ENCODE data around the gene CDK2.

Gene CDK2

DNA sequence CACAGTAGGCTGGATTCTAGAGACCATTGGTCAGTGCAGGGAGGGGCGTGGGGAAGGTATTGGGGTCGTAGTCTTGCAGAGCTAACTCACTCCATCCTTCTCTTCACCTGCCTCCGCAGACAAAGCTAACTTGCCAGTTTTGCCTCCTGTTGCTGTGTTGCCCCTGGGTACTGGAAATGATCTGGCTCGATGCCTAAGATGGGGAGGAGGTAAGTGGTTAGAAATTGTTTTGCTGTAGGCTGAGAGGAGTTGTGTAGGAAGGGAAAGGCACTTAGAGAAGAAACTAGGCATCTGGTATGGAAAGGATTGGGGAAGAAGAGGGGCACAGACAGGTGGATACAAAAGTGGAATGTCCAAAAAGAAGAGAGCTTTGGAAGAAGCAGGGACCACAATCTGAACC, 24.6 kb upstream of the CDK2 start:
- no peaks in the 10 kb centered on the region for H3K4me1 ChIP-seq (ENCODE audit: control insufficient read depth, low read depth, low read length)
- H3K36me3 ChIP-seq (ENCODE audit: control insufficient read depth, low read depth, low read length), result no peaks in the 10 kb centered on the region
- no peak overlapping the region for H3K27ac ChIP-seq (ENCODE audit: low read length)
- H3K27me3 ChIP-seq (ENCODE audit: control insufficient read depth, insufficient read depth, low read length), result no peaks in the 10 kb centered on the region
- H3K9me3 ChIP-seq (ENCODE audit: control insufficient read depth, low read depth, low read length), result no peaks in the 10 kb centered on the region
- H3K9ac ChIP-seq (ENCODE audit: low read length), result no peak overlapping the region
- H3K4me3 ChIP-seq (ENCODE audit: low read length), result no peak overlapping the region

DNA sequence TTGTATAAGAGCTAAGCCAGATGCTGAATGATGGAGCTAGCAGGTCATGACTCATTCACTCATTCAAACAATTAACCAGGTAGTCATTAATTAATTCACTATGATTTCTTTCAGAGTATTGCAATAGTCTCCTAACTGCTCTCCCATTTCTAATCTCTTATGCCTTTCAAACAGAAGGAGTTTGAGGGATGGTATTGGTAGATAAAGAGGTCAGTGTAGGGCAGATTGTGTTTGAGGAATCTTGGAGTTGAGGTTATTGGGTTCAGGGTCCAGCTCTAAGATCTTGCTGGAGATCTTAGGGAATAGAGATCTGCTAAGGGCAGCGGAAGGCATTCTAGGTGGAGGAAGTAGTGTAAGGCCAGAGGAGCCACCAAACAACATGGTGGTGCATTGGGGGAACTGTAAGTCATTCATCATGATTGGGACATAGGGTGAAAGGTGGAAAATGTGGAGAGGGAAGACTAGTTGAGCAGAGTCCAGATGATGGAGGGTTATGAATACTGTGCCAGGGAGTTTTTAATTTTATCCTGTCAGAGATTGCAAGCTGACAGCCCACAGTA, 24.0 kb upstream of the CDK2 start:
- Histone ChIP-seq H3K4me1 (ENCODE audit: control insufficient read depth, low read depth, low read length) (no peaks in the 10 kb centered on the region), H3K9ac (ENCODE audit: low read length) (no peak overlapping the region), H3K4me3 (ENCODE audit: low read length) (no peak overlapping the region), H3K27me3 (ENCODE audit: control insufficient read depth, insufficient read depth, low read length) (no peaks in the 10 kb centered on the region), H3K9me3 (ENCODE audit: control insufficient read depth, low read depth, low read length) (no peaks in the 10 kb centered on the region), H3K36me3 (ENCODE audit: control insufficient read depth, low read depth, low read length) (no peaks in the 10 kb centered on the region), H3K27ac (ENCODE audit: low read length) (no peak overlapping the region)

DNA sequence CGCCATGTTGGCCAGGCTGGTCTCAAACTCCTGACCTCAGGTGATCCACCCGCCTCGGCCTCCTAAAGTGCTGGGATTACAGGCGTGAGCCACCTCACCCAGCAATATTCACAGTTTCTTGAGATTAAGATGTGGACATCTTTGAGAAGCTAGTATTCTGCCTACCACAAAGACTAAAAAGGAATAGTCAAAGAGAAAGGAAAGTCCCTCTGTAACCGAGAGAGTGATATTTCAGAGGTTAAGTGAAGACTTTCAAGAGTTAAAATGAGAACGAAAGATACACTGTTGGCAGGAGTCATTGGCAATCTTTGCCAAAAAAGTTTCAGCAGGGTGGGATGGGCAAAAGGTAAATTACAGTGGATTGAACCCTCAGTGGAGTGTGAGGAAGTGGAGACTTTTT, 20.1 kb upstream of the CDK2 start:
- H3K9ac ChIP-seq (ENCODE audit: low read length), result no peak overlapping the region
- peaks cover 6% of the 10 kb centered on the region for H3K36me3 ChIP-seq (ENCODE audit: control insufficient read depth, low read depth, low read length)

DNA sequence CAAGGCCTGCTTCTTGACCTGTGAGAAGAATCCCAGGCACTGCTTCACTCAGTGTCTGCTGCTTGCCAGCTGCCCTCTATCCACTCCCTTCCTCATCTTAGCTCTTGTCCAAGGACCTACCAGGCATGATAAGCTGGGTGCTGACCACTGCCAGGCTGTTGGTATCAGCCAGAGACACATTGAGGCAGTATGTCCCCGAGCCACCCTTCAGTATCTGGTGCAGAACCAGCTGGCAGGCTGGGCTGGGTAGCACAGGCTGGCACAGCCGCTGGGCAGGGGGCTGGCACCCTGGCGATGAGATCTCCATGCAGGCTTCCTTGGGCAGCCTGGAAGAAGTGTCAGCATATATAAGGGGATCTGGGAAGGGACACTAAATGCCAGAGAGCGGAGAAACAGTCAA, 11.3 kb upstream of the CDK2 start:
- Histone ChIP-seq H3K36me3 (ENCODE audit: control insufficient read depth, low read depth, low read length) (peaks cover 62% of the 10 kb centered on the region), H3K9ac (ENCODE audit: low read length) (no peak overlapping the region), H3K27me3 (ENCODE audit: control insufficient read depth, insufficient read depth, low read length) (no peaks in the 10 kb centered on the region), H3K4me1 (ENCODE audit: control insufficient read depth, low read depth, low read length) (no peaks in the 10 kb centered on the region), H3K27ac (ENCODE audit: low read length) (no peak overlapping the region), H3K4me3 (ENCODE audit: low read length) (no peak overlapping the region), H3K9me3 (ENCODE audit: control insufficient read depth, low read depth, low read length) (no peaks in the 10 kb centered on the region)

More for the DNA sequence above, 20.1 kb upstream of the CDK2 start:
- Histone ChIP-seq H3K4me3 (ENCODE audit: low read length) (no peak overlapping the region), H3K4me1 (ENCODE audit: control insufficient read depth, low read depth, low read length) (no peaks in the 10 kb centered on the region), H3K9me3 (ENCODE audit: control insufficient read depth, low read depth, low read length) (no peaks in the 10 kb centered on the region), H3K27ac (ENCODE audit: low read length) (no peak overlapping the region), H3K27me3 (ENCODE audit: control insufficient read depth, insufficient read depth, low read length) (no peaks in the 10 kb centered on the region)

DNA sequence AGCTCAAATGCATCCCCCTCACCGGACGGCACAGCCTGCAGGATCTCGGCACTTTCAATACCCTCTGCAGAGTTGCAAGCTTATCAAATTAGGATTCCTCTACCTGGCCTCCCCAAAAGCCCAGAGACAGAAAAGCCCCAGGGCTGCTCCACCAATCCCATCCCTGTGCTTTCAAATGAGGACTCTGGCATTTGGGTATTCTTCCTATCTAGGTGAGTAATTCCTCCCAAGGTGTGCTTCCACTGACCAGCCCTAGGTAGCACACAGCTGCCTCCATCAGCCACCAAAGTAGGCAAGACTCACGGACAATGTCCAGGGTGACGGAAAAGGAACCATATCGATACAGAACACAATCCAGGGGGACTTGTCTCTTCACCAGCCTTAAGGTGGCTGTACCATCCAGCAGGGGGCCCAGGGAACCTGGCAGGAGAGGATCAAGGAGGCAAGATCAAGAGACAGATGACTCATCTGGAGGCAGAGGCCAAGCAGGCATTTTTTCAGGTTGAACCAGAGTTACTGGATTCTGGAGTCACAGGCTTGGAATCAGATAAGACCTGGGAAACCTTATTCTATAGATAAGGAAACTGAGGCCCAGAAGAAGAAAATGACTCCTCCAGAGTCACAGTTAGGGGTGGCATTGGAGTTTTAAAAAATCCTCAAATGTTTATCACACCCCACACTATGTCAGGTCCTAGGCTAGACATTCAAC, 10.7 kb upstream of the CDK2 start:
- H3K4me3 ChIP-seq (ENCODE audit: low read length), result no peak overlapping the region
- H3K27ac ChIP-seq (ENCODE audit: low read length), result no peak overlapping the region
- no peaks in the 10 kb centered on the region for H3K27me3 ChIP-seq (ENCODE audit: control insufficient read depth, insufficient read depth, low read length)
- peaks cover 62% of the 10 kb centered on the region for H3K36me3 ChIP-seq (ENCODE audit: control insufficient read depth, low read depth, low read length)
- no peak overlapping the region for H3K9ac ChIP-seq (ENCODE audit: low read length)
- H3K9me3 ChIP-seq (ENCODE audit: control insufficient read depth, low read depth, low read length), result no peaks in the 10 kb centered on the region
- H3K4me1 ChIP-seq (ENCODE audit: control insufficient read depth, low read depth, low read length), result no peaks in the 10 kb centered on the region

DNA sequence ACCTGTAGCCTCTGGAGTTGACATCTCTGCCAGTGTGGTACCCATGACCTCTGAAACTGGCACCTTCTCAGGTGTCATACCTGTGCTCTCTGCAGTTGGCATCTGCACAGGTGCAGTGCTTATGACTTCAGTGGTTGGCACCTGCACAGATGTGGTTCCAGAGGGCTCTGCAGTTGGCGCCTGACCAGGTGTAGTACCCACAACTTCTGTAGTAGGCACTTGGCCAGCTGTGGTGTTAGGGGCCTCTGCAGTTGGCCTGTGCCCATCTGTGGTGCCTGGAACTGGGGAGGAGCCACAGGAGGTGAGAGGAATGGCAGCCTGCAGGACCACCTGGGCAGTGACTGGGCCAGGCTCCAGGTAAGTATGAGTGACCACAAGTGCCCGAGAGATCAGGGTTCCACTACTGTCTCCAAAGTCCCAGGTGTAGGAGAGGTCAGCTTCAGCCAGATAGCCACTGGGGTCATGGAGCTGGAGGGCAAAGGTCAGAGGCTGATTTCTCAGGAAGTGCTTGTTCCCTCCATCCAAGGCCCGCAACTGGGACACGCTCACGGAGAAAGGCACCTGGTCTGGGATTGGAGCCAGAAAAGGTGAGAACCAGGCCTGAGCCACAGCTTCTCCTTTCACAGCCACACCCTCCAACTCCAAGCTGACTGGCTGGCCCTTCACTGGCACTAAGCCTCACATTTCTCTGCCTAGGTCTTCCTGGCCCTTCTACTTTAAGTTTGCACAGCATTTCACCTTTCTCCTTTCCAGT, 9.3 kb upstream of the CDK2 start:
- peaks cover 56% of the 10 kb centered on the region for H3K36me3 ChIP-seq (ENCODE audit: control insufficient read depth, low read depth, low read length)
- H3K27ac ChIP-seq (ENCODE audit: low read length), result no peak overlapping the region
- H3K9ac ChIP-seq (ENCODE audit: low read length), result no peak overlapping the region
- H3K9me3 ChIP-seq (ENCODE audit: control insufficient read depth, low read depth, low read length), result no peaks in the 10 kb centered on the region
- H3K4me3 ChIP-seq (ENCODE audit: low read length), result no peak overlapping the region
- H3K27me3 ChIP-seq (ENCODE audit: control insufficient read depth, insufficient read depth, low read length), result no peaks in the 10 kb centered on the region
- H3K4me1 ChIP-seq (ENCODE audit: control insufficient read depth, low read depth, low read length), result no peaks in the 10 kb centered on the region

DNA sequence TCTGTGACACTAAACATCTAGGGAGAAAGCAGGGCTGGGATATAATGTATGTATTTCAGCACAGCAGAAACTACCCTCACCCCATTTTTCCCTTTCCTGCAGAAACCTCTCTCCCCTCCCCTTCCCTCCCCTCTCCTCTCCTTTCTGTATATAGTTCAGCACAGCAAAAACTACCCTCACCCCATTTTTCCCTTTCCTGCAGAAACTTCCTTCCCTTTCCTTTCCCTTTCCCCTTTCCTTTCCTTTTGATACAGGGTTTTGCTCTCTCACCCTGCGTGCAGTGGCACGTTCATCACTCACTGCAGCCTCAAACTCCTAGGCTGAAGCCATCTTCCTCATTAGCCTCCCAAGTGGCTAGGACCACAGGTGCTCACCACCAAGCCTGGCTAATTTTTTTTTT, 2.9 kb upstream of the CDK2 start:
- Histone ChIP-seq H3K27ac (ENCODE audit: low read length) (no peak overlapping the region), H3K4me1 (ENCODE audit: control insufficient read depth, low read depth, low read length) (peaks cover 13% of the 10 kb centered on the region), H3K36me3 (ENCODE audit: control insufficient read depth, low read depth, low read length) (peaks cover 11% of the 10 kb centered on the region), H3K27me3 (ENCODE audit: control insufficient read depth, insufficient read depth, low read length) (no peaks in the 10 kb centered on the region), H3K9ac (ENCODE audit: low read length) (no peak overlapping the region), H3K9me3 (ENCODE audit: control insufficient read depth, low read depth, low read length) (no peaks in the 10 kb centered on the region), H3K4me3 (ENCODE audit: low read length) (no peak overlapping the region)

DNA sequence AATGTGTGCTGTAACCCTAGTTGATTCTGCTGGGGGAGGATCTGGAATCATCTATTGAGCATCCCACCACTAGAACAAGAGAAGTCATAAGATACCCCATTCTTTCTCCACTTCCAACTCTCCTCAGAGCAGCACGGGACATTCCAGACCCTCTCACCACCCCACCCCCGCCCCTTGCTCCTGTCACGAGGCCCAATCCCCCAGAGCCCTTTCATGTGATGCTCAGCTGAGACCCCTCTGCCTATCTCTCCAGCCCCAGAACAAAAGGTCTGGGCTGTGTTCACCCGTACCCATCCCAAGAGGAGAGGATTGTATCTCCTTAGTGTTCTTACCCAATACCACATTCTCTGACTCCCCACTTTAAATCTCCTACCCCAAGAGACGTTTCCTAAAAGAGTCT, 1.4 kb upstream of the CDK2 start:
- Histone ChIP-seq H3K27me3 (ENCODE audit: control insufficient read depth, insufficient read depth, low read length) (no peaks in the 10 kb centered on the region), H3K4me1 (ENCODE audit: control insufficient read depth, low read depth, low read length) (peaks cover 13% of the 10 kb centered on the region), H3K27ac (ENCODE audit: low read length) (peak overlapping the region; percentile 40), H3K4me3 (ENCODE audit: low read length) (peak overlapping the region; percentile 88), H3K36me3 (ENCODE audit: control insufficient read depth, low read depth, low read length) (peaks cover 22% of the 10 kb centered on the region), H3K9me3 (ENCODE audit: control insufficient read depth, low read depth, low read length) (no peaks in the 10 kb centered on the region), H3K9ac (ENCODE audit: low read length) (peak overlapping the region; percentile 79)

DNA sequence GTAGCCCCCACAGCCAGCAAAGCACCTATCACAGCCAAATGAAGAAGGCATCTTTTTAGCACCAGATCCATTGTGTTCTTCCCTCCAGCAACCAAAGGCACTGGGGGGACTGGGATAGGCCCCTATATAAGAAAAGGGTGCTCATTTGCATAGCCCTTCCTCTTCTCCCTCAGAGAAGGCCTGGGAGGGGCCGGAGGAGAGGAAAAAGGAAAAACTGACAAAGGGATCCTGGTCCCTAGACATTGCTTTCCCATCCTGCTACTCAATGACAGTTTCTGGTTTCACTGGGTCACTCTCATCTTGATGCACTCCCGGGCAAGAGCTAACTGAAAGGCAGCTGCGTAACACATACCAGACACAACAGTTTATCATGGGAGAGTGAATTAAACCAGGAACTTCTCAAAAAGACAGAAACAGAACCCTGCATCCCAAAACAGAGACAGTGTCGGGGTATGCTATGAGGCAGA, 656 bp upstream of the CDK2 start, which contains the start of gene PMEL:
Gene PMEL (minus strand): TSS at position 102 of the 467 bp plus-strand sequence. CDS start 31 bp downstream, at position 71.
- H3K27ac ChIP-seq (ENCODE audit: low read length), result peak within 1 kb of the TSS; percentile 40
- no peaks in the 10 kb centered on the region for H3K27me3 ChIP-seq (ENCODE audit: control insufficient read depth, insufficient read depth, low read length)
- peaks cover 22% of the 10 kb centered on the region for H3K36me3 ChIP-seq (ENCODE audit: control insufficient read depth, low read depth, low read length)
- peaks cover 13% of the 10 kb centered on the region for H3K4me1 ChIP-seq (ENCODE audit: control insufficient read depth, low read depth, low read length)
- H3K4me3 ChIP-seq (ENCODE audit: low read length), result peak within 1 kb of the TSS; percentile 88
- H3K9me3 ChIP-seq (ENCODE audit: control insufficient read depth, low read depth, low read length), result no peaks in the 10 kb centered on the region
- H3K9ac ChIP-seq (ENCODE audit: low read length), result peak within 1 kb of the TSS; percentile 79

DNA sequence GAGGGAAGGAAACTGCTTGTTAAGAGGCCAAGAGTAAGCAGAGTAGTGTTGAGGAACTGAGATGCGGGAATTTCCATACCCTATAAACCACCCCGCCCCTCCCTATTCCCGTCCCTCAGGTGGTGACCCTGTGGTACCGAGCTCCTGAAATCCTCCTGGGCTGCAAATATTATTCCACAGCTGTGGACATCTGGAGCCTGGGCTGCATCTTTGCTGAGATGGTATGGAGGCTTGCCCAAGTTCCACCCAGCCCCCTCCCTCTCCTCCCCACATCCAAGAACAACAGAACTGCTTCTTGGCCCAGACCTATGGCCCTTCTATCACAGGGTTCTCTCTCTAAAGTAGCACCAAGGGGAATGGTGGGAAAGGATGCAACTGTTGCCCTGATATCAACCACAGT, 2.7 kb downstream of the CDK2 start:
- H3K4me1 ChIP-seq (ENCODE audit: control insufficient read depth, low read depth, low read length), result peaks cover 18% of the 10 kb centered on the region
- H3K9me3 ChIP-seq (ENCODE audit: control insufficient read depth, low read depth, low read length), result no peaks in the 10 kb centered on the region
- H3K9ac ChIP-seq (ENCODE audit: low read length), result no peak overlapping the region
- H3K27me3 ChIP-seq (ENCODE audit: control insufficient read depth, insufficient read depth, low read length), result no peaks in the 10 kb centered on the region
- no peak overlapping the region for H3K4me3 ChIP-seq (ENCODE audit: low read length)
- peaks cover 28% of the 10 kb centered on the region for H3K36me3 ChIP-seq (ENCODE audit: control insufficient read depth, low read depth, low read length)
- no peak overlapping the region for H3K27ac ChIP-seq (ENCODE audit: low read length)

DNA sequence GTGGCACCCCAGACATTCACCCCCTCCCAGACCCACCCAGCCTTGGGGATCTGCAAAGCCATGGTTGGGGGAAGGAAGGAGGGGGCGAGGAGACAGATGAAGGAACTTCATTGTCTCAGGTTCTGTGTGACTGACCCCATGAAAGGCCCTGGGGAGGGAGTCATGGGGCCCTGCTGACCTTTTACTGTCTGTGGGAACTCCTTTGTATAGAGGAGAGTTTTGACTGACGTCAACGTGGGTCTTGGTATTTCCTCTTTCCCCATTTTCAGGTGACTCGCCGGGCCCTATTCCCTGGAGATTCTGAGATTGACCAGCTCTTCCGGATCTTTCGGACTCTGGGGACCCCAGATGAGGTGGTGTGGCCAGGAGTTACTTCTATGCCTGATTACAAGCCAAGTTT, 4.1 kb downstream of the CDK2 start:
- Histone ChIP-seq H3K9ac (ENCODE audit: low read length) (no peak overlapping the region), H3K4me3 (ENCODE audit: low read length) (no peak overlapping the region), H3K9me3 (ENCODE audit: control insufficient read depth, low read depth, low read length) (no peaks in the 10 kb centered on the region), H3K4me1 (ENCODE audit: control insufficient read depth, low read depth, low read length) (peaks cover 13% of the 10 kb centered on the region), H3K27ac (ENCODE audit: low read length) (no peak overlapping the region), H3K27me3 (ENCODE audit: control insufficient read depth, insufficient read depth, low read length) (no peaks in the 10 kb centered on the region), H3K36me3 (ENCODE audit: control insufficient read depth, low read depth, low read length) (peaks cover 28% of the 10 kb centered on the region)

Data from iPS-18a (cell line).